ENCODE data around the gene ATG16L2. TPM values are rescaled to one million over a fixed set of nuclear protein-coding genes. Genes with fewer than 3 reads are reported as not detected.

Gene ATG16L2
- total and polyA plus RNA-seq, 8 donors = 4.5 to 75.7 (median 13.2) TPM

GRCh38 chr11:72773291-72773690, 40.9 kb upstream of the ATG16L2 start:
- intact Hi-C loops (cut with DNase I) = no loop called here
- no peak for TF ChIP-seq CTCF (IDR thresholded peaks at IDR 0.05)
- 17 to 18% methylated on average over 5 of the region's 5 CpGs for WGBS, 2 donors
- DNase-seq (peak in 5 of 6 donors; percentile 63 to 77 (median 64)), FAIRE-seq (no peak), ATAC-seq (peak; percentile 14 to 61 (median 34))
- Histone ChIP-seq H3K4me1 (peaks cover 42 to 52% (median 50%) of the 10 kb centered on the region in 3 donors), H3K36me3 (no peaks in the 10 kb centered on the region), H3K27ac (peak overlapping the region in 1 of 4 donors; percentile 37), H3K4me3 (no peak overlapping the region), H3K27me3 (no peaks in the 10 kb centered on the region), H3K9me3 (no peaks in the 10 kb centered on the region)

DNA sequence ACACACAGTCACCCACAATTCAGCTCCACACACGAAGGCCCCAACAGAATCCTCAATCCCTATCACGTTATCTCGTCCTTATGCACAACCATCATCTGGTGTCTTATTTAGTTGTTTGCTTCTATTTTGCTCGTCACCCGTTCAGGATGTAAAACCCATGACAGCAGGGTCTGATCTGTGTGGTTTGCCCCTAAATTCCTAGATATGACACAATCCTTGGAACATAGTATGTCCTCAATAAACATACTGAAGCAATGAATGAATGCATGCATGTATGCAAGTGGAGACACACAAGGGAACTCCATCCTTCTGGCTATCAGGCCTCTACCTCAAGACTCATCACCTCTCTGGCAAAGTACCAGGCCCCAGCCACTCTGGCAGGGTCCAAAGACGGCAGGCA, 40.5 kb upstream of the ATG16L2 start:
- FAIRE-seq = no peak
- Histone ChIP-seq H3K4me1 (peaks cover 46 to 56% (median 53%) of the 10 kb centered on the region in 3 donors), H3K9me3 (no peaks in the 10 kb centered on the region), H3K27ac (peak overlapping the region in 1 of 4 donors; percentile 37), H3K27me3 (no peaks in the 10 kb centered on the region), H3K4me3 (no peak overlapping the region), H3K36me3 (no peaks in the 10 kb centered on the region)
- TF ChIP-seq CTCF (IDR thresholded peaks at IDR 0.05) = no peak
- no peak for DNase-seq
- no peak for ATAC-seq
- intact Hi-C loops (cut with DNase I) = no loop called here
- 18 to 35% methylated on average over 6 of the region's 6 CpGs for WGBS, 2 donors

GRCh38 chr11:72774499-72774898, 39.7 kb upstream of the ATG16L2 start:
- no peaks in the 10 kb centered on the region for H3K9me3 ChIP-seq
- no peak for ATAC-seq
- no peak overlapping the region for H3K27ac ChIP-seq
- H3K36me3 ChIP-seq = no peaks in the 10 kb centered on the region
- no peak for FAIRE-seq
- peaks cover 47 to 64% (median 58%) of the 10 kb centered on the region in 3 donors for H3K4me1 ChIP-seq
- TF ChIP-seq CTCF (IDR thresholded peaks at IDR 0.05) = no peak
- no peaks in the 10 kb centered on the region for H3K27me3 ChIP-seq
- WGBS, 2 donors = 59% methylated on average over 6 of the region's 6 CpGs
- no peak for DNase-seq
- intact Hi-C loops (cut with DNase I) = no loop called here
- H3K4me3 ChIP-seq = no peak overlapping the region

DNA sequence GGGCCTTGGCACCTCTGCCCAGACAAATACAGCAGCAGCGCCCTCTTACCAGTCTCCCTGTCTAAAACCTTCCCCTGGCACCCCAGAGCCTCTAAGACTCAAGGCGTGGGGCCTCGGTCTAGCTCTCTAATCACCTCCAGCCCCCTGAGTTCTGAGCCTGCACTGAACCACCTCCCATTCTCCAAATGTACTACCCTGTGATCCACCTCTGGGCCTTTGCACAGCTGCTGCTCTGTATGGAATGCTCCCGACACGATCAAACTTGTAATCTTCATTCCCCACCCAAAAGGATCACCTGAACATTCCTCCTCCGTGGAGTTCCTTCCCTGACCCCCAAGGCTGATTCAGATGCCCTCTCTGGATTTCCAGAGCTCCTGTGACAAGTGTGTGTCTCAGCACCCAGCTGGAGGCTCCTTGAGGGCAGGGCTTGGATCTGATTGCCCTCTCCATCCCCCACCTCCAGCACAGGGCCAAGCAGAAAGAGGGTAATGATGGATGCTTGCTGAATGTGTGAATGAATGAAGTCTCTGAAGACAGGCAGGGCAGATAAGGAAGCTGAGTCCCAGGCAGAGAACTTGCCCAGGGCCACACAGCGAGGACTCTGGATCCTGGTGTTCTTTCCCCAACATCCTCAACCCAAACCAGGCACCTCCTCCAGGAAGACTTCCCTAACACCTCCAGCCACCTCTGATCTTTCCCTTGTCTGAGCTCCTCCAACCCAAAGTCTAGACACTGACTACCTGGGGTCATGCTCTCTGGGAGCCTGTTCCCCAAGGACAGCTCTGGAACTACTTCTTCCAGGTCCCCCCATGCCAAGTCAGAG, 38.7 kb upstream of the ATG16L2 start:
- H3K27me3 ChIP-seq = no peaks in the 10 kb centered on the region
- H3K4me3 ChIP-seq = peak overlapping the region in 1 of 4 donors; percentile 3
- peaks cover 47 to 72% (median 61%) of the 10 kb centered on the region in 3 donors for H3K4me1 ChIP-seq
- no peaks in the 10 kb centered on the region for H3K36me3 ChIP-seq
- FAIRE-seq (no peak), DNase-seq (no peak), ATAC-seq (no peak)
- no peaks in the 10 kb centered on the region for H3K9me3 ChIP-seq
- H3K27ac ChIP-seq = peak overlapping the region; percentile 66 to 93 (median 72)
- no peak for TF ChIP-seq CTCF (IDR thresholded peaks at IDR 0.05)
- WGBS, 2 donors = 66 to 74% methylated on average over 7 of the region's 7 CpGs
- intact Hi-C loops (cut with DNase I) = no loop called here
